ENCODE data around the gene MNS1. TPM values are rescaled to one million over a fixed set of nuclear protein-coding genes. Genes with fewer than 3 reads are reported as not detected.
"Not testable (repeated sequence)": the region's sequence is repeated elsewhere in the genome, so short reads cannot be mapped to it uniquely, and the experiment has no call there.

Gene MNS1
- total and polyA plus RNA-seq, 4 donors: 4.5 to 15.9 (median 11.0) TPM

DNA sequence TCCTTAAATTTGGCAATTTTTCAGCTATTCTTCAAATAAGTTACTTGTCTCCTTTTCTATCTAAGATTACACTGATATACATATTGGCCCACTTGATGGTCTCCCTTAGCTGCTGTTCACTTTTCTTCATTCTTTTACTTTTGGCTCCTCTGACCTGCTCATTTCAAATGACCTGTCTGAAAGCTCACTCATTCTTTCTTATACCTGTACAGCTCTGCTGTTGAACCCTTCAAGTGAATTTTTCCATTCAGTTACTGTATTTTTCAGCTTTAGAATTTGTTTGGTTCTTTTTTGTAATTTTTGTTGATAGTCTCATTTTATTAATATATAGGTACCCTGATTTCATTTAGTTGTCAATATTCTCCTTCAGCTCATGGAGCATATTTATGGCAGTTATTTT, 39.7 kb downstream of the MNS1 start:
- Histone ChIP-seq H3K4me3 (ENCODE audit: low read depth, low read length) (no peak overlapping the region), H3K9me3 (ENCODE audit: control insufficient read depth, insufficient read depth, low read length) (peaks cover 1% of the 10 kb centered on the region), H3K27me3 (ENCODE audit: control insufficient read depth, insufficient read depth, low read length) (no peaks in the 10 kb centered on the region), H3K36me3 (ENCODE audit: control insufficient read depth, insufficient read depth, low read length) (no peaks in the 10 kb centered on the region), H3K27ac (ENCODE audit: low read depth, low read length) (no peak overlapping the region), H3K4me1 (ENCODE audit: control insufficient read depth, insufficient read depth, low read length) (no peaks in the 10 kb centered on the region)
- DNase-seq (ENCODE audit: low read depth in 4 of 6, low spot score in 6 of 6): no peak

- DNase-seq (ENCODE audit: low read depth in 4 of 6, low spot score in 6 of 6); H3K4me3 ChIP-seq (ENCODE audit: low read depth, low read length): not testable (repeated sequence)
- WGBS (ENCODE audit: insufficient coverage): no CpG with 5 or more reads among the region's 1 CpG
Observed at GRCh38 chr15:56413114-56413733, 51.7 kb downstream of the MNS1 start.

DNA sequence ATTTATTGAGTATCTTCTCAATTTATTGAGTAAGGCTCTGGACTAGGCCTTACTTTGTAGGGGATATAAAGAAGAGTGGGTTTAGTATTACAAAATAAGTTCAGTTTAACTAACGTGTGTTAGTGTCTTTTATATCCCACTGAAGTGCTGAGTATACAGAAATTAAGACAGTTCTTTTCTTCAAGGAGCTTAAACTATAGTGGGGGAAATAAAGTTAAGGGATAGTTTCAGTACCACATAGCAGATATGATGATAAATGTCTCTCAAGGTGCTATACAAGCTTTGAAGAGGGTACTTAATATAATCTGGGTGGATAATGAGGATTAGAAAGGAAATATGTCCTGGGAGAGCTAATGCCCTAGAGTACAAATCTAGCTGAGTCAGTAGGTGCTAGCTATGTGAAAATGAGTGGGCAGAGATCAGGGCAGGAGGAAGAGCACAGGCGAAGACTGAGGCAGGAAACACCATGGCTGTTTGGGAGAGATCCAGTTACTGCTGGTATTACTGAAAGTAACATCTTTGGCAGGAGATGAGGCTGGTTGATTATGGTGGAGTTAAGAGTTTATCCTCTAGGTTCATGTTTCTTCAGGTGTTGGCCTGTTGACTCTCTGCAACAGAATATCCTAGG, 53.7 kb downstream of the MNS1 start:
- 82% methylated on average over 1 of the region's 2 CpGs for WGBS (ENCODE audit: insufficient coverage)
- no peaks in the 10 kb centered on the region for H3K4me1 ChIP-seq (ENCODE audit: control insufficient read depth, insufficient read depth, low read length)

More at GRCh38 chr15:56413114-56413733, 51.7 kb downstream of the MNS1 start:
- H3K4me1 ChIP-seq (ENCODE audit: control insufficient read depth, insufficient read depth, low read length); H3K27me3 ChIP-seq (ENCODE audit: control insufficient read depth, insufficient read depth, low read length); H3K27ac ChIP-seq (ENCODE audit: low read depth, low read length); H3K36me3 ChIP-seq (ENCODE audit: control insufficient read depth, insufficient read depth, low read length); H3K9me3 ChIP-seq (ENCODE audit: control insufficient read depth, insufficient read depth, low read length): not testable (repeated sequence)

GRCh38 chr15:56410721-56411120, 54.2 kb downstream of the MNS1 start:
- H3K9me3 ChIP-seq (ENCODE audit: control insufficient read depth, insufficient read depth, low read length): no peaks in the 10 kb centered on the region
- H3K27ac ChIP-seq (ENCODE audit: low read depth, low read length): no peak overlapping the region
- H3K36me3 ChIP-seq (ENCODE audit: control insufficient read depth, insufficient read depth, low read length): no peaks in the 10 kb centered on the region
- no peak overlapping the region for H3K4me3 ChIP-seq (ENCODE audit: low read depth, low read length)
- H3K4me1 ChIP-seq (ENCODE audit: control insufficient read depth, insufficient read depth, low read length): no peaks in the 10 kb centered on the region
- DNase-seq (ENCODE audit: low read depth in 4 of 6, low spot score in 6 of 6): peak in 2 of 6 donors; percentile 39 to 86
- no peaks in the 10 kb centered on the region for H3K27me3 ChIP-seq (ENCODE audit: control insufficient read depth, insufficient read depth, low read length)

More for the DNA sequence above, 53.7 kb downstream of the MNS1 start:
- Histone ChIP-seq H3K4me3 (ENCODE audit: low read depth, low read length) (no peak overlapping the region), H3K27ac (ENCODE audit: low read depth, low read length) (no peak overlapping the region), H3K36me3 (ENCODE audit: control insufficient read depth, insufficient read depth, low read length) (no peaks in the 10 kb centered on the region), H3K27me3 (ENCODE audit: control insufficient read depth, insufficient read depth, low read length) (no peaks in the 10 kb centered on the region), H3K9me3 (ENCODE audit: control insufficient read depth, insufficient read depth, low read length) (no peaks in the 10 kb centered on the region)
- DNase-seq (ENCODE audit: low read depth in 4 of 6, low spot score in 6 of 6): peak in 1 of 6 donors; percentile 4

DNA sequence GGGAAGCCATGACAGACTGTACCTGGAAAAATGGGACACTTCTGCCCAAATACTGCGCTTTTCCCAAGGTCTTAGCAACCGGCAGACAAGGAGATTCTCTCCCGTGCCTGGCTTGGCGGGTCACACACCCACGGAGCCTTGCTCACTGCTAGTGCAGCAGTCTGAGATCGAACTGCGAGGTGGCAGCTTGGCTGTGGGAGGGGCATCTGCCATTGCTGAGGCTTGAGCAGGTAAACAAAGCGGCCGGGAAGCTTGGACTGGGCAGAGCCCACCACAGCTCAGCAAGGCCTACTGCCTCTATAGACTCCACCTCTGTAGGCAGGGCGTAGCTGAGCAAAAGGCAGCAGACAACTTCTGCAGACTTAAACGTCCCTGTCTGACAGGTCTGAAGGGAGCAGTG, 65.7 kb downstream of the MNS1 start:
- 95% methylated on average over 9 of the region's 11 CpGs for WGBS (ENCODE audit: insufficient coverage)
- H3K27ac ChIP-seq (ENCODE audit: low read depth, low read length); DNase-seq (ENCODE audit: low read depth in 4 of 6, low spot score in 6 of 6); H3K4me1 ChIP-seq (ENCODE audit: control insufficient read depth, insufficient read depth, low read length); H3K4me3 ChIP-seq (ENCODE audit: low read depth, low read length); H3K36me3 ChIP-seq (ENCODE audit: control insufficient read depth, insufficient read depth, low read length); H3K9me3 ChIP-seq (ENCODE audit: control insufficient read depth, insufficient read depth, low read length); H3K27me3 ChIP-seq (ENCODE audit: control insufficient read depth, insufficient read depth, low read length): not testable (repeated sequence)

- H3K27ac ChIP-seq (ENCODE audit: low read depth, low read length); H3K9me3 ChIP-seq (ENCODE audit: control insufficient read depth, insufficient read depth, low read length); DNase-seq (ENCODE audit: low read depth in 4 of 6, low spot score in 6 of 6); H3K4me3 ChIP-seq (ENCODE audit: low read depth, low read length); H3K27me3 ChIP-seq (ENCODE audit: control insufficient read depth, insufficient read depth, low read length); H3K4me1 ChIP-seq (ENCODE audit: control insufficient read depth, insufficient read depth, low read length); H3K36me3 ChIP-seq (ENCODE audit: control insufficient read depth, insufficient read depth, low read length): not testable (repeated sequence)
- WGBS (ENCODE audit: insufficient coverage): 90% methylated on average over 1 of the region's 3 CpGs
Observed at GRCh38 chr15:56397325-56397724, 67.6 kb downstream of the MNS1 start.

DNA sequence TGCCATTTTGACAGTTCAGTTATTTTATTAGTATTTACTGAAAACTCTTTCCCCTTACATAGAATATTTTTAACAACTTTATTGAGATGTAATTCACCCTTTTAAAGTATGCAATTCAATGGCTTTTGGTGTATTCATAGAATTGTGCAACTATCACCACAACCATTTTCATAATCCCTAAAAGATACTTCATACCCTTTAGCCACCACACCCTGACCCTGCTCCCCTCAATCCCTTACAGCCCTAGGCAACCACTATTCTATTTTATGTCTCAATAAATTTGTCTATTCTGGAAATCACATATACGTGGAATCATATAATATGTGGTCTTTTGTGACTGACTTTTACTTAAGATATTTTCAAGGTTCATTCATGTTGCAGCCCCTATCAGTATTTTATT, 70.0 kb downstream of the MNS1 start:
- no peaks in the 10 kb centered on the region for H3K36me3 ChIP-seq (ENCODE audit: control insufficient read depth, insufficient read depth, low read length)
- no peak overlapping the region for H3K27ac ChIP-seq (ENCODE audit: low read depth, low read length)
- H3K9me3 ChIP-seq (ENCODE audit: control insufficient read depth, insufficient read depth, low read length): no peaks in the 10 kb centered on the region
- WGBS (ENCODE audit: insufficient coverage): no CpG with 5 or more reads among the region's 1 CpG
- H3K4me1 ChIP-seq (ENCODE audit: control insufficient read depth, insufficient read depth, low read length): no peaks in the 10 kb centered on the region
- no peak overlapping the region for H3K4me3 ChIP-seq (ENCODE audit: low read depth, low read length)
- no peaks in the 10 kb centered on the region for H3K27me3 ChIP-seq (ENCODE audit: control insufficient read depth, insufficient read depth, low read length)
- DNase-seq (ENCODE audit: low read depth in 4 of 6, low spot score in 6 of 6): no peak

DNA sequence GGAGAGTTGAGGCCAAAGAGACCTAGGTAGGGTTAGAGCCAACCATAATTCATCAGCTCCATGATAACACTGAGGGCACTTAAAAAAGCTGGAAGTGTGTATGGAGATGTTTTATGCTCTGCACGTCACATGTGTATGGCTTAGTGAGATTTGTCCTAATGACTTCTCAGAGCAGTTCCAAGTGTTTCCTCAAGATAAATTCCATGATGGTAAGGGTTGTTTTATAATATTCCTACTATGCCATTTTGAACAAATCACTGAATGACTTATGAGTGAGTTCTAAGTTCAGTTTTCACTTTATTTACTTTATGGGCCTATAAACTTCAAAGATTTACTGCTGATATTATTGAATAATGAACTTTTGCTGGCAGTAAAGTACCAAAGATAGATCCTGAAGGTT, 71.7 kb downstream of the MNS1 start:
- Histone ChIP-seq H3K4me1 (ENCODE audit: control insufficient read depth, insufficient read depth, low read length) (no peaks in the 10 kb centered on the region), H3K27me3 (ENCODE audit: control insufficient read depth, insufficient read depth, low read length) (no peaks in the 10 kb centered on the region), H3K9me3 (ENCODE audit: control insufficient read depth, insufficient read depth, low read length) (no peaks in the 10 kb centered on the region), H3K4me3 (ENCODE audit: low read depth, low read length) (no peak overlapping the region), H3K36me3 (ENCODE audit: control insufficient read depth, insufficient read depth, low read length) (no peaks in the 10 kb centered on the region), H3K27ac (ENCODE audit: low read depth, low read length) (no peak overlapping the region)
- DNase-seq (ENCODE audit: low read depth in 4 of 6, low spot score in 6 of 6): no peak
- WGBS (ENCODE audit: insufficient coverage): no CpG with 5 or more reads among the region's 1 CpG

DNA sequence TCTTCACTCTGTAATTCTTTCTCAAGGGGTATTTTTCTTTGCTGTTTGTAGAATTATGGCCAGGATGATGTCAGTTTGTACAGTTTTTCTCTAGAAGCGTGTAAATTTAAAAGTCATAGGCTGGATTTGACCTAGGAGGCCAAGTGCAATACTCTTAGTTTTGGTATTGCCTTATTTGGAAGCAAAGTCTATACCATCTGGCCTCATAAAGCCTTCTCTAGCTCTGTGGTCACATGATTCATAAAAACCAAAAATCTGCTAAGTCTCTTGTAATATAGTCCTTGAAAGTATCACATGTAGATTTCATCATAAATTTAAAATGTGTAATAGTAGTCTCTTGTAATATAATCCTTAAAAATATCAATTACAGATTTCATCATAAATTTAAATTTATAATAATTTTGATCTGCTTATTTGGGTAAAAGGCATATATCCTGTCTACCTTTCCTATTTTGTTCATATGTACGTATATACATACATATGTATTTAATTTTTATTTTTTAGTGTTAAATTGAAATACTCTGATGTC, 74.1 kb downstream of the MNS1 start:
- no peak for DNase-seq (ENCODE audit: low read depth in 4 of 6, low spot score in 6 of 6)
- H3K27ac ChIP-seq (ENCODE audit: low read depth, low read length): no peak overlapping the region
- no CpG with 5 or more reads among the region's 2 CpGs for WGBS (ENCODE audit: insufficient coverage)
- H3K4me3 ChIP-seq (ENCODE audit: low read depth, low read length): no peak overlapping the region
- no peaks in the 10 kb centered on the region for H3K9me3 ChIP-seq (ENCODE audit: control insufficient read depth, insufficient read depth, low read length)
- no peaks in the 10 kb centered on the region for H3K27me3 ChIP-seq (ENCODE audit: control insufficient read depth, insufficient read depth, low read length)
- no peaks in the 10 kb centered on the region for H3K36me3 ChIP-seq (ENCODE audit: control insufficient read depth, insufficient read depth, low read length)
- H3K4me1 ChIP-seq (ENCODE audit: control insufficient read depth, insufficient read depth, low read length): no peaks in the 10 kb centered on the region

DNA sequence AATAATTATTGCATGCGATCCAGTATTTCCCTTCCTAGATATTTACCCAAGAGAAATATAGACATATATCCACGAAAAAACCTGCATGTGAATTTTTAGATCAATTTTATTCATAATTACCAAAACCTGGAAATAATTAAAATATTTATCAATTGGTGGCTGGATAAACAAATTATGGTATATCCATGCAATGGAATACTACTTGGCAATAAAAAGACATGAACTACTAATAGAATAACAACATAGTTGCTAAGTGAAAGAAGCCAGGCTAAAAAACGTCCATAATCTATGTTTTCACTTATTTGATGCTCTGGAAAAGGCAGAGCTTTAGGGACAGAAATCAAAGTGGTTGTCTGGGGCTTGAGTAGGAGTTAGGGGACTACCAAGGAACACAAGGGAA, 79.0 kb downstream of the MNS1 start:
- H3K27me3 ChIP-seq (ENCODE audit: control insufficient read depth, insufficient read depth, low read length): no peaks in the 10 kb centered on the region
- WGBS (ENCODE audit: insufficient coverage): 89% methylated on average over 1 of the region's 3 CpGs
- no peaks in the 10 kb centered on the region for H3K4me1 ChIP-seq (ENCODE audit: control insufficient read depth, insufficient read depth, low read length)
- peaks cover 3% of the 10 kb centered on the region for H3K9me3 ChIP-seq (ENCODE audit: control insufficient read depth, insufficient read depth, low read length)
- no peak for DNase-seq (ENCODE audit: low read depth in 4 of 6, low spot score in 6 of 6)
- H3K4me3 ChIP-seq (ENCODE audit: low read depth, low read length): no peak overlapping the region
- H3K27ac ChIP-seq (ENCODE audit: low read depth, low read length): no peak overlapping the region
- H3K36me3 ChIP-seq (ENCODE audit: control insufficient read depth, insufficient read depth, low read length): no peaks in the 10 kb centered on the region

All from spinal cord (tissue), 10 donors.